Liver (tissue), 9 donors: Measurements from ENCODE around the gene GABARAPL2. TPM values are rescaled to one million over a fixed set of nuclear protein-coding genes. Genes with fewer than 3 reads are reported as not detected.

Experiments
- DNase-seq: peaks from one replicate; pipeline ENCODE4 v3.0.0-alpha.2; 2017; ENCODE audit warnings: low spot score
- H3K27ac ChIP-seq, 2 donors: one replicate each; pipeline ENCODE4 v1.7.0; 2013; ENCODE audit warnings: inconsistent platforms in 2 of 2, low read length in 2 of 2, control low read depth in 1 of 2, low read depth in 1 of 2, mild to moderate bottlenecking in 1 of 2
- H3K27me3 ChIP-seq, 4 donors: one replicate each; pipeline versions ENCODE4 v1.6.1 to v1.7.0; 2013; ENCODE audit warnings: low read length in 3 of 4, inconsistent platforms in 1 of 4, mild to moderate bottlenecking in 1 of 4, moderate library complexity in 1 of 4; ENCODE audit not compliant: control insufficient read depth in 4 of 4, insufficient read depth in 4 of 4
- H3K36me3 ChIP-seq, 4 donors: one replicate each; pipeline versions ENCODE4 v1.6.1 to v1.7.0; 2013; ENCODE audit warnings: low read length in 3 of 4, mild to moderate bottlenecking in 3 of 4, low read depth in 1 of 4, moderate library complexity in 1 of 4; ENCODE audit not compliant: control insufficient read depth in 4 of 4, insufficient read depth in 3 of 4
- H3K4me1 ChIP-seq, 4 donors: one replicate each; pipeline versions ENCODE4 v1.6.1 to v1.7.0; 2013; ENCODE audit warnings: low read length in 3 of 4, mild to moderate bottlenecking in 3 of 4, moderate library complexity in 1 of 4; ENCODE audit not compliant: control insufficient read depth in 4 of 4, insufficient read depth in 4 of 4
- H3K4me3 ChIP-seq, 3 donors: one replicate each; pipeline versions ENCODE4 v1.6.1 to v1.7.0; 2013; ENCODE audit warnings: low read length in 3 of 3, control low read depth in 1 of 3, low read depth in 1 of 3, mild to moderate bottlenecking in 1 of 3
- H3K9ac ChIP-seq, 2 donors: one replicate each; pipeline ENCODE4 v1.7.0; 2013; ENCODE audit warnings: low read length in 2 of 2, mild to moderate bottlenecking in 2 of 2, moderate library complexity in 2 of 2, control low read depth in 1 of 2, low read depth in 1 of 2
- H3K9me3 ChIP-seq, 4 donors: one replicate each; pipeline versions ENCODE4 v1.6.1 to v1.7.0; 2013; ENCODE audit warnings: low read length in 3 of 4; ENCODE audit not compliant: control insufficient read depth in 4 of 4
- ATF3 ChIP-seq: IDR thresholded peaks from 2 replicates; pipeline ENCODE4 v1.6.1; 2016; ENCODE audit warnings: antibody characterized with exemption
- CTCF ChIP-seq: fragments of 150-350 bp; IDR thresholded peaks from 2 replicates; pipeline ENCODE4 v1.5.1; 2017; ENCODE audit warnings: improper control_type of control experiment, low read depth, low read length; ENCODE audit not compliant: missing input control
- EGR1 ChIP-seq, 2 donors: IDR thresholded peaks; 2 replicates each; pipeline ENCODE4 v1.6.1; 2016 to 2018; ENCODE audit warnings: antibody characterized with exemption in 2 of 2, low read depth in 2 of 2
- FOXA1 ChIP-seq: IDR thresholded peaks from 2 replicates; pipeline ENCODE4 v1.6.1; 2016; ENCODE audit warnings: antibody characterized with exemption
- FOXA2 ChIP-seq: IDR thresholded peaks from 2 replicates; pipeline ENCODE4 v1.6.1; 2016; ENCODE audit warnings: antibody characterized with exemption
- GABPA ChIP-seq, 2 donors: IDR thresholded peaks in 1 of 2; conservative IDR thresholded peaks in 1 of 2; 2 replicates each; pipeline ENCODE4 v1.6.1; 2016; ENCODE audit warnings: antibody characterized with exemption in 2 of 2, mild to moderate bottlenecking in 1 of 2, moderate library complexity in 1 of 2
- HNF4A ChIP-seq, 2 donors: conservative IDR thresholded peaks; 2 replicates each; pipeline ENCODE4 v1.6.1; 2016; ENCODE audit warnings: antibody characterized with exemption in 2 of 2, mild to moderate bottlenecking in 2 of 2
- HNF4G ChIP-seq: IDR thresholded peaks from 2 replicates; pipeline ENCODE4 v1.6.1; 2016; ENCODE audit warnings: antibody characterized with exemption
- JUND ChIP-seq, 2 donors: IDR thresholded peaks; 2 replicates each; pipeline ENCODE4 v1.6.1; 2016; ENCODE audit warnings: antibody characterized with exemption in 2 of 2
- MAX ChIP-seq: IDR thresholded peaks from 2 replicates; pipeline ENCODE4 v1.6.1; 2016; ENCODE audit warnings: antibody characterized with exemption
- NR2F2 ChIP-seq: IDR thresholded peaks from 2 replicates; pipeline ENCODE4 v1.6.1; 2016; ENCODE audit warnings: antibody characterized with exemption
- RAD21 ChIP-seq, 2 donors: IDR thresholded peaks; 2 replicates each; pipeline ENCODE4 v1.6.1; 2016; ENCODE audit warnings: antibody characterized with exemption in 2 of 2, mild to moderate bottlenecking in 2 of 2
- REST ChIP-seq: IDR thresholded peaks from 2 replicates; pipeline ENCODE4 v1.6.1; 2016; ENCODE audit warnings: antibody characterized with exemption, mild to moderate bottlenecking
- RXRA ChIP-seq, 2 donors: IDR thresholded peaks; 2 replicates each; pipeline ENCODE4 v1.6.1; 2017 to 2018; ENCODE audit warnings: antibody characterized with exemption in 2 of 2, mild to moderate bottlenecking in 1 of 2
- SP1 ChIP-seq: IDR thresholded peaks from 2 replicates; pipeline ENCODE4 v1.6.1; 2018; ENCODE audit warnings: antibody characterized with exemption, mild to moderate bottlenecking
- TAF1 ChIP-seq: conservative IDR thresholded peaks from 2 replicates; pipeline ENCODE4 v1.6.1; 2016; ENCODE audit warnings: antibody characterized with exemption, mild to moderate bottlenecking
- YY1 ChIP-seq: IDR thresholded peaks from 2 replicates; pipeline ENCODE4 v1.6.1; 2016; ENCODE audit warnings: antibody characterized with exemption, mild to moderate bottlenecking
- ZBTB33 ChIP-seq: IDR thresholded peaks from 2 replicates; pipeline ENCODE4 v1.6.1; 2016; ENCODE audit warnings: antibody characterized with exemption
- WGBS: extraction: QIAGEN DNeasy Blood & Tissue Kit; methylation state at CpG from one replicate; pipeline ENCODE4 v1.1.7; 2013; 5-methylcytosine and 5-hydroxymethylcytosine counted together
- polyA plus RNA-seq, 2 donors: library from polyadenylated mRNA; stranded (reverse) in 1 of 2; unstranded in 1 of 2; fragments of 200-250 nt in 1 of 2; fragments of >200 nt in 1 of 2; fragmentation: Nextera tagmentation in 1 of 2; extraction: Ambion mirVana in 1 of 2; gene quantifications; one replicate each; pipeline versions ENCODE4 v1.2.1 to v1.2.3, GENCODE V29; 2013 to 2015
- total RNA-seq, 2 donors: library from RNA; depleted of rRNA; stranded (reverse); fragments of >200 nt; gene quantifications; one replicate each; pipeline ENCODE4 v1.2.3, GENCODE V29; 2014
- donor health status: healthy.
- donor health status: healthy.
- donor health status: healthy.
- donor health status: healthy.
- donor health status: healthy.

GABARAPL2 gene
- total and polyA plus RNA-seq, 4 donors, result 26.5 to 123 (median 61.5) TPM

GRCh38 chr16:75526032-75526790, 40.0 kb upstream of the GABARAPL2 start:
- 74% methylated on average over 5 of the region's 5 CpGs for WGBS
- TF ChIP-seq YY1 (no peak), HNF4A (conservative IDR thresholded peaks at IDR 0.05) (peak in 1 of 2 donors; percentile 13)
- Histone ChIP-seq H3K4me1 (peaks cover 0 to 11% (median 8%) of the 10 kb centered on the region in 4 donors), H3K36me3 (no peaks in the 10 kb centered on the region), H3K27ac (no peak overlapping the region), H3K9ac (no peak overlapping the region), H3K4me3 (no peak overlapping the region), H3K9me3 (no peaks in the 10 kb centered on the region), H3K27me3 (no peaks in the 10 kb centered on the region)
- no peak for DNase-seq

GRCh38 chr16:75527825-75528299, 38.3 kb upstream of the GABARAPL2 start:
- 32% methylated on average over 5 of the region's 5 CpGs for WGBS
- no peak for DNase-seq
- no peaks in the 10 kb centered on the region for H3K36me3 ChIP-seq

More at GRCh38 chr16:75527825-75528299, 38.3 kb upstream of the GABARAPL2 start:
- H3K9me3 ChIP-seq, result no peaks in the 10 kb centered on the region
- H3K27ac ChIP-seq, result peak overlapping the region; percentile 36 to 41
- no peak overlapping the region for H3K9ac ChIP-seq
- no peak overlapping the region for H3K4me3 ChIP-seq
- no peaks in the 10 kb centered on the region for H3K27me3 ChIP-seq
- TF ChIP-seq GABPA (IDR thresholded peaks at IDR 0.05 in 1 of 2, conservative IDR thresholded peaks at IDR 0.05 in 1 of 2) (peak in 1 of 2 donors; percentile 3), HNF4G (peak; percentile 96), RAD21 (IDR thresholded peaks at IDR 0.05) (no peak), SP1 (peak; percentile 96), EGR1 (IDR thresholded peaks at IDR 0.05; ENCODE audit: low read depth in 2 of 2) (no peak), MAX (no peak), TAF1 (no peak), REST (peak; percentile 77), FOXA1 (peak; percentile 75), NR2F2 (no peak), ZBTB33 (no peak), HNF4A (conservative IDR thresholded peaks at IDR 0.05) (peak; percentile 99), JUND (IDR thresholded peaks at IDR 0.05) (peak; percentile 96 to 99), FOXA2 (peak; percentile 71), CTCF (no peak), RXRA (IDR thresholded peaks at IDR 0.05) (peak; percentile 87 to 91), ATF3 (peak; percentile 85), YY1 (peak; percentile 77)
- peaks cover 0 to 11% (median 8%) of the 10 kb centered on the region in 4 donors for H3K4me1 ChIP-seq
